Astrocyte of the spinal cord (primary cell): ENCODE results near the gene SEPTIN7.

Experiments used
- DNase-seq: peaks from one replicate; pipeline ENCODE4 v3.0.0; 2011; ENCODE audit warnings: low read depth, low spot score
- H3K4me3 ChIP-seq: 2 replicates; pipeline ENCODE4 v1.5.1; 2011; ENCODE audit warnings: low read depth, mild to moderate bottlenecking, low read length, moderate library complexity
- in situ Hi-C: cut with HindIII; loops from 2 replicates; pipeline ENCODE4 v1.10.0; 2017; ENCODE audit warnings: low sequenced_read_pairs
- TF ChIP-seq, protein P1 (sequence below): IDR thresholded peaks from 2 replicates; pipeline ENCODE4 v1.5.1; 2012; ENCODE audit warnings: low read depth, mild to moderate bottlenecking, low read length, inconsistent platforms

SEPTIN7 gene

DNA sequence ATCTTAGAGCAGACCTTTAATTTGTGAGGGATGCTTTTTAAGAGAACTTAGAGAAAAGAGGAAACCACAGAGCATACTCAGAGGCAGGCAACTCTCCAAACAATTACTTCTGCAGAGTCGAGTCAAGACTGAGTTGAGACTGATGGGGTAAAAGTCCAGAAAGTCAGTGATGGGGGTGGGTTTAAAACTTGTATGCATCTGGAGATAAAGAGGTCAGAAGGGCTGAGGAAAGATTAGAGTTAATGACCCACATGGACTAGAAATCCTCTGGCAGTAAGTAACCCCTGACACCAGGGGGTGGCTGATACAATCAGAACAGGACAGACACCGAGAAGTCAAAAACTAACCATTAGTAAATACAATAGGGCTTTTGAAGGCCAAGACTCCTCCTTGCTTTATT is 42.4 kb upstream of the SEPTIN7 start:
- H3K4me3 ChIP-seq = no peak overlapping the region
- in situ Hi-C loops = no loop called here
- TF ChIP-seq, protein P1, sequence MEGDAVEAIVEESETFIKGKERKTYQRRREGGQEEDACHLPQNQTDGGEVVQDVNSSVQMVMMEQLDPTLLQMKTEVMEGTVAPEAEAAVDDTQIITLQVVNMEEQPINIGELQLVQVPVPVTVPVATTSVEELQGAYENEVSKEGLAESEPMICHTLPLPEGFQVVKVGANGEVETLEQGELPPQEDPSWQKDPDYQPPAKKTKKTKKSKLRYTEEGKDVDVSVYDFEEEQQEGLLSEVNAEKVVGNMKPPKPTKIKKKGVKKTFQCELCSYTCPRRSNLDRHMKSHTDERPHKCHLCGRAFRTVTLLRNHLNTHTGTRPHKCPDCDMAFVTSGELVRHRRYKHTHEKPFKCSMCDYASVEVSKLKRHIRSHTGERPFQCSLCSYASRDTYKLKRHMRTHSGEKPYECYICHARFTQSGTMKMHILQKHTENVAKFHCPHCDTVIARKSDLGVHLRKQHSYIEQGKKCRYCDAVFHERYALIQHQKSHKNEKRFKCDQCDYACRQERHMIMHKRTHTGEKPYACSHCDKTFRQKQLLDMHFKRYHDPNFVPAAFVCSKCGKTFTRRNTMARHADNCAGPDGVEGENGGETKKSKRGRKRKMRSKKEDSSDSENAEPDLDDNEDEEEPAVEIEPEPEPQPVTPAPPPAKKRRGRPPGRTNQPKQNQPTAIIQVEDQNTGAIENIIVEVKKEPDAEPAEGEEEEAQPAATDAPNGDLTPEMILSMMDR = no peak
- DNase-seq = no peak

DNA sequence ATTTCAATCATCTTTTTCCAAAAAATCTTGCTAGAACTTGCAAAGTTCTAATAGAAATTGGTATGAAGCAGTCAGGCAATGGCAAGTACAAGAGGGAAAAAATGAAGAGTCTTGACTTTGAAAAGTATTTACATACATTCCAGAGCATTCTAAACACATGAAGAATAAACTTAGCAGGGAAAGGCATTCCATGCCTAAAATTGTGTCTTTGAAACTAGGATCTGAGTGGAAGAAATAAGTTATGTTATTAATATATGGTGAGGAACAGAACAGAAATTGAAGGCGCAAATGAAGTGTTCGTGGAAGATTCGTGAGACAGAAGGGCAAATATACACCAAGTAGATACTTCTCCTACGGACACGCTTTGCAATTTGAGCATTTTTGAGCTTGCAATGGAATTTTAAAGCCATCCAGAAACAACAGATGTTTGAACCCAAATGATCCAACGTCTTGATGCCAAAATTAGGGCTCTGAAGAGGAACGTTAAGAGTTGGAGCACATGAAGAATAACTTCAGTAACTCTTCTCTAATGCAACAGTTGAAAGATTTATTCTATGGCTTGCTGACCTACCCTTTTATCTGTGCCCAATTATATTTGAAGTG is 40.6 kb upstream of the SEPTIN7 start:
- TF ChIP-seq, protein P1 = no peak
- H3K4me3 ChIP-seq = no peak overlapping the region
- in situ Hi-C loops = no loop called here
- DNase-seq = no peak

DNA sequence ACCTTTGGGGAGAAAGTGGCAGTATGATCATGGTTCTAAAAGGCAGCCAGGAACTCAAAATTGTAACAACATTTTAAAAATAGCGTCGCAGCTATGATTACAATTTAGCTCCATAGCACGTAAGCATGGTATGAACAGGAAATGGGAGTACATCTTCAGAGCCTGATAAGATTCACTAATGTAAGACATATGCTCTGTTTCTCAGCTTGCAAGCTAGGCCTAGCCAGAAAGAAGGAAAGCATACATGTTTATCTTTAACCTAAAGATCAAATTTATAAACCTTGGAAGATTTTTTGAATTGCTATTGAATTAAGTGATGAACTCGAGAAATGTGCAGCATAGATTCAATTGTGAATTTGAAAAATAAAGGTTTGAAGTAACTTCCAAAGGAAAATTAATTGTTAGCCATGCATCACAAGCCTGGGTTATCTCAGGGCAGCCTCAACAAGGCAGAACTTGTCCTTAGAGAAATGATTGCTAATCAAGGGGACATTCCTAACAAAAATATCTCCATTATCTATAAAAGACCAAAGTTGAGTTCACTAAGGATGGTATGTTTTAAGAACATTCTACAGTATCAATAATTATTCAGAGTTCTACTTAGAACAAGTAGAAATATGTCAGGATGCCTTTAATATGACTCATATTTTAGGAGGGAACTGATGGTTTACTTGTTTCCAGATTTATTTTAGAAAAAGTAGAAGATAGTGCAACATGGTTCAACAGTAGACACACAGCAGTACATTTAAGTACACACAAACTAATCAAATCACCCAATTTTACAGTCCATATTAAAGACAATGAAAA is 38.8 kb upstream of the SEPTIN7 start:
- TF ChIP-seq, protein P1 = no peak
- DNase-seq = no peak
- H3K4me3 ChIP-seq = no peak overlapping the region
- in situ Hi-C loops = no loop called here

DNA sequence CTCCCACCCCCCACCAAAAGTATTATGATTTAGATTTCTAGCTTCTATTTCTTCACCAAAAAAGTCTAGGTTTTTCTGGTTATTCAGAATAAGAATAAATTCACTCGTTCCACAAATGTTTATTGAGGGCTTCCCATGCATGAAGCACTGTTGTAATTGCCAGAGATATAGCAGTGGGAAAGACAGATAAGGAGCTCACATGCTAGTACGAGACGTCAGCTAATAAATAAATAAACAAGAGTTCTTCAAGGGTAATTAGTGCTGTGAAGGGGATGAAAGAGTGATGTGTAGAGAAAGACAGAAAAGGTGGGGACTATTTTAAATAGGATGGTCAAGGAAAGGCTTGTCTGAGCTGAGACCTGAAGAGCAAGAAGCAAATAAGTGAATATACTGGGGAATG is 38.1 kb upstream of the SEPTIN7 start:
- H3K4me3 ChIP-seq = no peak overlapping the region
- TF ChIP-seq, protein P1 = no peak
- in situ Hi-C loops = no loop called here
- no peak for DNase-seq

DNA sequence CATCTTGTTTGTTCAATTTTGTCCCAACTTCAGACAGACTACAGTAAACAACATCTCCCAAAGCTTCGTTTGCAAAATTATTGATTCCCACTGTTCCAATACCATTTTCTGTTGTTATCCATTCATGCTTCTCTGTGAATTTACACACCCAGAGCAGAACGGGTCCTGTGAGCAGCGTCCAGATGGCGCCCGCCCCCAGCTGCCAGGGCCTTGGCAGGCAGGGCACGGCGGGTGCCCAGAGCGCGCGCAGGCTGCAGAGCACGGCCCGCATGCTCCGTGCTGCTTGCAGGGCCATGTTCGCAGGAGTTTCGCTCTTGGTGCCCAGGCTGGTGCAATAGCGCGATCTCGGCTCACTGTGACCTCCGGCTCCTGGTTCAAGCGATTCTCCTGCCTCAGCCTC is 32.5 kb upstream of the SEPTIN7 start:
- H3K4me3 ChIP-seq = no peak overlapping the region
- TF ChIP-seq, protein P1 = no peak
- no peak for DNase-seq
- in situ Hi-C loops = no loop called here

DNA sequence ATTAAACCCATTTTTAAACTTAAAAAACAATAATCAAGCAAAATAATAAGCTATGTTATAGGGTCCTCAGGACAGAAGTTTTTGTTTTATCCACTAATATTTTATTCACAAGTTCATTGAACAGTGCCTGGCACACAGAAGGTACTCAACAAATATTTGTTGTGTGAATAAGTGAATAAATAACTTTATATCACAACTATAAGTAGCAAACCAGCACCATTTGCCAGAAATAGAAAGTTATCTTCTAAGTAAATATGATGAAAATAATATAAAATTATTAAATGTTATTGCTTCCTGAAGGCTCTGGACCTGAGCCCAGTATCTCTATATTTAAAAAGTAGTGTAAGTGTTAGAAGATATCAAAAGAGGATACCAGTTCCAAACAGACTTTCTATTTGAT is 29.1 kb upstream of the SEPTIN7 start:
- no peak for DNase-seq
- TF ChIP-seq, protein P1 = no peak
- in situ Hi-C loops = no loop called here
- H3K4me3 ChIP-seq = no peak overlapping the region
